HG03432 (cell line): ENCODE measurements around the gene TSPYL4.
A peak's percentile ranks its signal among the peaks of the same experiment; 100 is the strongest.
"Not testable (repeated sequence)": the region's sequence is repeated elsewhere in the genome, so short reads cannot be mapped to it uniquely, and the experiment has no call there.

Experiments used
- ATAC-seq: cut with Tn5 transposase; IDR thresholded peaks from one replicate; pipeline ENCODE4 v1.9.1; 2021; ENCODE audit warnings: mild to moderate bottlenecking, moderate library complexity; ENCODE audit not compliant: unreplicated experiment

Gene TSPYL4

GRCh38 chr6:116253505-116254296 is at the start of gene TSPYL4:
Gene TSPYL4, minus strand, starts transcription at chr6:116254075. Its CDS starts 67 bp downstream, at chr6:116254008.
- ATAC-seq: peak; percentile 99

- ATAC-seq: no peak
Observed at GRCh38 chr6:116301104-116301503, 47.2 kb upstream of the TSPYL4 start.

GRCh38 chr6:116300566-116300965 is 46.7 kb upstream of the TSPYL4 start:
- no peak for ATAC-seq

GRCh38 chr6:116298973-116299372 is 45.1 kb upstream of the TSPYL4 start:
- no peak for ATAC-seq

- ATAC-seq: no peak
Observed at GRCh38 chr6:116298273-116298672, 44.4 kb upstream of the TSPYL4 start.

GRCh38 chr6:116292553-116292952 is 38.7 kb upstream of the TSPYL4 start:
- ATAC-seq: no peak

GRCh38 chr6:116291701-116292396 is 38.0 kb upstream of the TSPYL4 start:
- ATAC-seq: peak; percentile 39

GRCh38 chr6:116290799-116291198 is 36.9 kb upstream of the TSPYL4 start:
- ATAC-seq: no peak

- no peak for ATAC-seq
Observed at GRCh38 chr6:116289876-116290275, 36.0 kb upstream of the TSPYL4 start.

DNA sequence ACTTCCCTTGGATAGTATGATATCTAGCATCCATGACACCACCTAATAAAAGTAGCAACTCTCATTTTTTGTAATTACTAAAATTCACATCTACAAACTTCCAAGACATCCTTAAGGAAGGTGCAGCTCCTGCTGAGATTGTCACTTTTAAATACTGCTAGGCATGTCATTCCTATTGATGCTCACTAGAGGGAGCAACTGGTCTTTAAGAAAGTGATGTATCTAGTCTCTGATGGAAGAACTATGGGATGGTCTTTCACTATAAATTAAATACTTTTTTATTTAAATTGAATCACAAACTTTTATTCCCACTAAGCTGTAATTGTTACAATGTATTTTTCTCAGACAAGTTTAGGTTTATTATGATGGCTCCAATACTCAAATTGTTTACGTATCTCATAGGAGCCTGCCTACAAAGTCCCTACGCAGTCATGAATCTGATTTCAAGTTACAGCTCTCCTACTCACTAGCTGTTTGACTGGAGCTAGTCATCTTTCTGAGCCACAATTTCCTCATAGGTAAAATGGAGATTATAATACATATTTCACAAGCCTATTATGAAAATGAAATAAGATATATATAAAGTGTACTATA is 33.9 kb upstream of the TSPYL4 start:
- ATAC-seq: peak; percentile 73

GRCh38 chr6:116286773-116287358 is 33.0 kb upstream of the TSPYL4 start:
- no peak for ATAC-seq

- not testable (repeated sequence) for ATAC-seq
Observed at GRCh38 chr6:116284984-116285383, 31.1 kb upstream of the TSPYL4 start.

DNA sequence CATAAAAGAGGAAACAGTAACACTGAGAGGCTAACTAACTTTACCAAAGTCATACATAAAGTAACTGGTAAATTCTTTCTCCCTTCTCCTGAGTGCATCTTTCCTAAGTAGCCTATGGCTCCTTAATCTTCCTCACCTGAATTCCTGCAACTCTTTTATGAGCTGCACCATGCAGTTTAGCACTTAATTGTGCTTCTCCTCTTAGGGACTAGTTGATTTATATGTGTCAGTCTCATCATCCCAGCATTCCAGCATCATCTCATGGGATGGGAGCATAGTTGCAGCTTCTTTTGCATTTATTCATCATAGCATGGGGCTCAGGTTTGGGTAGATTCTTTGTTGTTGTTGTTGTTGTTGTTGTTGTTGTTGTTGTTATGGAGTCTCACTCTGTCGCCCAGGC is 29.3 kb upstream of the TSPYL4 start:
- no peak for ATAC-seq

DNA sequence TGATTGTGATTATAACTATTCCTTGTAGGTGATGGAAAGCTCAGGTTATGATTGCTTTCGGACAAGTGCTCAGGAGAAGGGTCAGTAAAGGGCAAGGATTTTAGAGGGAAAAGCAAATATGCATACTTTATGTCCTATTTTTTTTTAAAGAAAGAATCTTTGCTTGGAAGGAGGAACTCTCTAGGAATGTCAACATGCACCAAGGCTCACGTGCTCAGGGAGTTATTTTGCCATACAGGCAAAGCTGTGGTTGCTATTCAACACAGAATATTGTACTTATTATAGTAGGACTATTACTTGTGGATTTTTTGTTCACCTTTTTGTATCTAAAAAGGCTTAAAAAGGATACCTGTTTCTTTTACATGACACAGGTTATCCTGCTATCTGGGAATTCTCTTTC is 28.8 kb upstream of the TSPYL4 start:
- no peak for ATAC-seq

DNA sequence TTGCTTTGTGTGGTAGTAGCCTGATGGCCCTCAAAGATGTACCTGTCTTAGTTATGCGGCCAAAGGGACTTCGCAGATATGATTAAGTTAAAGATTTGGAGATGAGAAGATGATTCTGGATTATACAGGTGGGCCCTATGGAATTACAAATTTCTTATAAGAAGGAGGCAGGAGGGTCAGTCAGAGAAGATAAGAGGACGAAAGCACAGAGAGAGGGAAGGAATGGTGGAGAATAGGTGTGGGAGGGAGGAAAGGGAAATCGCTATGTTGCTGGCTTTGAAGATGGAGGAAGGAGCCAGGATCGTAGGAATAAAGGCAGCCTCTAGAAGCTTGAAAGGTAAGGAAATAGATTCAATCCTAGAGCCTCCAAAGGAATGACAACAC is 27.1 kb upstream of the TSPYL4 start:
- no peak for ATAC-seq

DNA sequence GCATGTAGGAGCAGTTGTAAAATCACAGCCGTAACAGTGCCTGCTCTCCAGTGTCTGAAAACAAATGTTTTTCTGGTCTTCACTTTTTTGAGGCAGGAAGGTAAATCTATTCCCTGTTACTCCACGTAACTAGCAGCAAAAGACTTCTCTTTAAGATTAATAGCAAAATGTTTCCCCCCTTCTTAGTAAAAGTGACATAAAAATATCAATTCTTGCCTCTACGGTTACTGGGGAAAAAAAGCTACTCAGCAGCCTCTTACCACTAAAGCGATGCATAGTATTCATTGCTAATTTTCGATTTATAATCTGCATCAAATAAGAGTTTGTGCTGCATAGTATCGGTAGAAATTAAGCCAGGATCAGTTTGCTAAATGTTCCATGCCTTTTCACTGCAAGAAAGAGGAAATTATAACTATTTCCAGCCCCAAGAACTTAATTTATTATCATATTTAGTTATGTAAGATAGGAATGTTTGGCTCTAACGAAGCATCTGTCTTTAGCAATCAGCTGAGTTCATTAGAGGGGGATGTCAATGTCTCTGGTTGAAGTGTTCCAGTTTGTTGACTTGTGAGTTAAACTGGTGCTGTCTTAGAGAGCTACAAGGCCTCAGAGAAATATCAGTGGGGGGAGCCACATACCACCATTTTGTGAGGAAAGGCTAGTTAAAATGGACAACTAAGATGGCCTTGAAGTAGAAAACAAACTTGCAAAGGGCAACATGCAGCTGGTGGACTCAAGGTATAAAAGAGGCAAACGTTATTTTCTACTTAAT is 26.5 kb upstream of the TSPYL4 start:
- no peak for ATAC-seq

GRCh38 chr6:116279232-116280160 is 25.6 kb upstream of the TSPYL4 start, which contains the start of gene TSPYL1:
Gene TSPYL1, minus strand, starts transcription at chr6:116279930. Its CDS starts 100 bp downstream, at chr6:116279830.
- ATAC-seq: peak; percentile 97

- ATAC-seq: no peak
Observed at GRCh38 chr6:116278854-116279231, 25.0 kb upstream of the TSPYL4 start.

GRCh38 chr6:116278481-116278829 is 24.6 kb upstream of the TSPYL4 start:
- ATAC-seq: no peak

DNA sequence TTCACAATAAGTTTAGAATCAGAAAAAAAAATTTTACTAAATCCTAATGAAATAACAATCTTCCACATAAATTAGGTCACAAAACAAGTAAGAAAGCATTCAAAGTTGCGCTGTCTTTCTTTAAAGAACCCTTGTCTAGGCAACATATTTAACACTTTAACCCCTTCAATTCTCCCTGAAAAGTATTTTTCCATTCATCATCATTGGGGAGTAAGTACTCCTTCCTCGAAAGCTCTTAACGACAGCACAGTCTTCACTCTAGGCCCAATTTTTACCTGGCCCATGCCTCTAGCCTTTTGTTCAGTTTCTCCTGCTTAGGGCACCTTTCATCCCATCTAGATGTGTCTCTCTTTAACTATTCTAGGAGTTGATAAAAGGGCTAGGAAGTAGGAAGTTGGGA is 23.2 kb upstream of the TSPYL4 start:
- ATAC-seq: no peak
